Measurements from ENCODE around the gene ABCA1.

DNA sequence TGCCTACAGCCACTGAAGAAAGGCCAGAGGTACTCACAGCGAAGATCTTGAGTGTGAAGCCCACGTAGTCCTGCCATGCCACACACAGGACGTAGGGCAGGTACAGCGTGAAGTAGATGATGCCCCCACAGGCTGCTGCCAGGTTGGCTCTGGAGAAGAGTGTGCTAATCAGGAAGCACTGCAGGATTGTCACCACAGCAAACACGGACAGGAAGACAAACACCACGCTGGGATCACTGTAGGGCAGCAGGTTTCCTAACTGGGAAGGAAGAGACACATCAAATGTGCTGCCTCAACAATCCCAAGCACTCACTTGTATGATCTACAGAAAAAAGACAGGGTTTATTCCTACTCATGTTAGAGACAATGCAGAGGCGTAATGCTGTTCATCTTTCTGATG lies 101.0 kb downstream of the ABCA1 start:
- no peak for TF ChIP-seq FOXK2 (IDR thresholded peaks at IDR 0.05)
- TF ChIP-seq SUZ12 (IDR thresholded peaks at IDR 0.05), result no peak
- TF ChIP-seq ARNT (IDR thresholded peaks at IDR 0.05), result no peak
- no peak for TF ChIP-seq L3MBTL2 (conservative IDR thresholded peaks at IDR 0.05)
